Measurements from ENCODE around the gene ADAM12.

- TF ChIP-seq, protein P1, sequence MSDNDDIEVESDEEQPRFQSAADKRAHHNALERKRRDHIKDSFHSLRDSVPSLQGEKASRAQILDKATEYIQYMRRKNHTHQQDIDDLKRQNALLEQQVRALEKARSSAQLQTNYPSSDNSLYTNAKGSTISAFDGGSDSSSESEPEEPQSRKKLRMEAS (IDR thresholded peaks at IDR 0.05): no peak
- TF ChIP-seq, protein P2, sequence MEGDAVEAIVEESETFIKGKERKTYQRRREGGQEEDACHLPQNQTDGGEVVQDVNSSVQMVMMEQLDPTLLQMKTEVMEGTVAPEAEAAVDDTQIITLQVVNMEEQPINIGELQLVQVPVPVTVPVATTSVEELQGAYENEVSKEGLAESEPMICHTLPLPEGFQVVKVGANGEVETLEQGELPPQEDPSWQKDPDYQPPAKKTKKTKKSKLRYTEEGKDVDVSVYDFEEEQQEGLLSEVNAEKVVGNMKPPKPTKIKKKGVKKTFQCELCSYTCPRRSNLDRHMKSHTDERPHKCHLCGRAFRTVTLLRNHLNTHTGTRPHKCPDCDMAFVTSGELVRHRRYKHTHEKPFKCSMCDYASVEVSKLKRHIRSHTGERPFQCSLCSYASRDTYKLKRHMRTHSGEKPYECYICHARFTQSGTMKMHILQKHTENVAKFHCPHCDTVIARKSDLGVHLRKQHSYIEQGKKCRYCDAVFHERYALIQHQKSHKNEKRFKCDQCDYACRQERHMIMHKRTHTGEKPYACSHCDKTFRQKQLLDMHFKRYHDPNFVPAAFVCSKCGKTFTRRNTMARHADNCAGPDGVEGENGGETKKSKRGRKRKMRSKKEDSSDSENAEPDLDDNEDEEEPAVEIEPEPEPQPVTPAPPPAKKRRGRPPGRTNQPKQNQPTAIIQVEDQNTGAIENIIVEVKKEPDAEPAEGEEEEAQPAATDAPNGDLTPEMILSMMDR (IDR thresholded peaks at IDR 0.05 in 2 of 3, conservative IDR thresholded peaks at IDR 0.05 in 1 of 3; ENCODE audit: borderline replicate concordance in 1 of 3, insufficient read depth in 1 of 3, low read depth in 2 of 3, low read length in 2 of 3): no peak
- TF ChIP-seq POLR2A (IDR thresholded peaks at IDR 0.05; ENCODE audit: borderline replicate concordance, extremely low read depth, insufficient read depth, insufficient read length) (no peak), YY1 (IDR thresholded peaks at IDR 0.05; ENCODE audit: extremely low read depth, insufficient replicate concordance, low read depth, low read length) (no peak), EZH2 (IDR thresholded peaks at IDR 0.05) (no peak), EZH2phosphoT487 (IDR thresholded peaks at IDR 0.05; ENCODE audit: borderline replicate concordance) (no peak), ATF3 (IDR thresholded peaks at IDR 0.05) (no peak), JUND (IDR thresholded peaks at IDR 0.05) (no peak), ZFX (IDR thresholded peaks at IDR 0.05) (no peak), ZBTB33 (IDR thresholded peaks at IDR 0.05; ENCODE audit: extremely low read depth, insufficient replicate concordance, low read length) (no peak)
Measured at GRCh38 chr10:126177417-126178030, 210.8 kb downstream of the ADAM12 start.
